NOMO-1 treated with dmso at 0.1 percent for 144 hours (cell line): ENCODE measurements around the gene CABS1.

ENCODE experiments used
- DNase-seq: peaks from one replicate; lab custom pipeline; 2025; ENCODE audit not compliant: unreplicated experiment; lab: John Stamatoyannopoulos, UW

The CABS1 gene

GRCh38 chr4:70334681-70335080 is at the start of gene CABS1:
CABS1 (plus strand) TSS chr4:70334981; CDS start chr4:70335040, 59 bp downstream.
- no peak for DNase-seq

GRCh38 chr4:70288651-70289050 is 46.1 kb upstream of the CABS1 start:
- no peak for DNase-seq

- no peak for DNase-seq
These were observed 43.4 kb upstream of the CABS1 start for GRCh38 chr4:70291341-70291740.

DNA sequence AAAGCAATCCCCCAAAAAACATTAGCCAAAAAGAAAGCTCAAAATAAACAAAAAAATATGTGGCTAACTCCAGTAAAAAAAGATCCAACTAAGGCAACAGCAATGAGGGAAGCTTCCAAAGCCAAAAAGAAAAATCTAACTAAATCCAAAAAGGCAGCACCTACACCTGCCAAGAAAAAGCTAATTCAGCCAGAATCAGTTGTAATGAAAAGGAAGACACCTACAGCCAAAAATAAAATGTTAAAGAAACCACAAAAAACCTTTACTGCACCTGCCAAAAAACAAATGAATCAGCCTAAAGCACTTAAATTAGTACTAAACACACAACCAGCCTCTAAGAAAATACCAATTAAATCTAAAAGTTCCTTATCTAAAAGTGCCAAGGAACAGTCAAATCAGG is 37.2 kb upstream of the CABS1 start:
- DNase-seq = no peak

GRCh38 chr4:70298051-70298450 is 36.7 kb upstream of the CABS1 start:
- DNase-seq = no peak

DNA sequence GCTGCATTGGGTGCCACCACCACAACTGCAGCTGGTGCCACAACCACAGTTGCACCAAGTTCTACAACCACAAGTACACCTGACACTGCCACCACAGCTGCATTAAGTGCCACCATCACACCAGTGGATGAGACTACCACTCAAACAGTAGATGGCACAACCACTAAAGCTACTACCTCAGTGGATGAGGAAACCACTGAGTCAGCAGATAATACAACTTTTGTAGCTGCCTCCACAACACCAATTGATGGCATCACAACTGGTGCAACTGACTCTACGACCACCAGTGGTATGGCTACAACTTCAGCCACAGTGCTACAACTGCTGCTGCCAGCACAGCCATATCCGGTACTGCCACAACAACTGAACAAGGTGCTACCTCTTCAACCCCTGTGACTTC is 35.1 kb upstream of the CABS1 start:
- DNase-seq = no peak

GRCh38 chr4:70300215-70300614 is 34.6 kb upstream of the CABS1 start:
- no peak for DNase-seq

DNA sequence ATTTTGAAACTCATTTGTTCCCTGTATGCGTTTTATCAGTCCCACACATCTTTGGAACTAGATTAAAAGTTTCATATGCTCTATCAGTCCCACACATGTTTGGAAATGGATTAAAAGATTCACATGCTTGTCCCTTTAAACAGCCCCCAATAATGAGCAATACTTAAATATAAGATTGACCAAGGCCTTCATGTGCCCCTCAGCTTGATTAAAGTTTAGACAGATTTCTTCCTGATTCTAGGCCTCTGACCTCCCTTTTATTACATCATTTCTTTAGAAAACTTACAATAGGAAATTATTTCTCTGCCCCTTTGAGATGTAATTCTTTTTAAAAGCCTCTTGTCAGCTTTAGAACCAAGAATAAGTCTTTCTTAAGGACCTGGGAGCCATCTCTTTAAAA is 31.7 kb upstream of the CABS1 start:
- DNase-seq = no peak

GRCh38 chr4:70305601-70306000 is 29.2 kb upstream of the CABS1 start:
- DNase-seq = no peak

GRCh38 chr4:70306076-70306475 is 28.7 kb upstream of the CABS1 start:
- DNase-seq = no peak

DNA sequence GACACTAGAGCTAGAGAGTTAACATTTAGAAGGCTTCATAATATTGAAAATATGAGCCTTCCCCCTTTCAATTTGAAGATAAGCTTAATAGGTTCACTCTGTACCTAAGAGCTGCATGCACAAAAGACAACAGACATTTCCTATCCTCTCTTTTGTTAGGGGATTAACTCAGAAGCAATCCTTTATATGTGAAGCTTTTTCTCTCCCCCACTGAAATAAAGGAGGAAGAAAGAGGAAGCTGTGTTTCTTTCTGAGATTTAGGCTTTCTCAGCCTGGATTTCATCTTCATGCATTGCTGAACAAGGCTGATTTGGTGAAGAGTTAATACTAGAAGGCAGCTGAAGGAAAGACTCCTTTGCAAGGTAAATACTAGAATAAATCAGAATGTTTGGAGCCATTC is 21.0 kb upstream of the CABS1 start:
- no peak for DNase-seq

DNA sequence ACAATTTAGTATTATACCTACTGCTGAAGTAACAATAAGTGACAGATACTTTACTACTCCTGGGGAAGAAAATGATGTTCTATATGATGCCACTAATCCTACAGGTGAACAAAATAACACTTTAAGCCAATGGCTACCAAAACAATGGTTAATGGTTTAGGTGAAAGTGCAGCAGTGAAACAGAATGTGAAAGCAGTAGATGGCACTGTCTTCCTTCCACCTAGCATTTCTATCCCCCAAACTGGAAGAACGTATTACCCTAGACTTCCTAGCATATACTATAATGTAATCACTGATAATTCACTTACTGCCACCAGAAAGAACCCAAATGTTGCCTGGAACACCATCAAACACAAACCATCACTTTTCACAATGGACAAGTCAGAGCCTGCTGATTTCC is 18.9 kb upstream of the CABS1 start:
- DNase-seq = no peak

GRCh38 chr4:70326052-70326451 is 8.7 kb upstream of the CABS1 start:
- DNase-seq = no peak

- DNase-seq = no peak
These were observed 1.3 kb downstream of the CABS1 start for GRCh38 chr4:70336043-70336442.

- no peak for DNase-seq
These were observed 3.2 kb downstream of the CABS1 start for GRCh38 chr4:70337886-70338420.

DNA sequence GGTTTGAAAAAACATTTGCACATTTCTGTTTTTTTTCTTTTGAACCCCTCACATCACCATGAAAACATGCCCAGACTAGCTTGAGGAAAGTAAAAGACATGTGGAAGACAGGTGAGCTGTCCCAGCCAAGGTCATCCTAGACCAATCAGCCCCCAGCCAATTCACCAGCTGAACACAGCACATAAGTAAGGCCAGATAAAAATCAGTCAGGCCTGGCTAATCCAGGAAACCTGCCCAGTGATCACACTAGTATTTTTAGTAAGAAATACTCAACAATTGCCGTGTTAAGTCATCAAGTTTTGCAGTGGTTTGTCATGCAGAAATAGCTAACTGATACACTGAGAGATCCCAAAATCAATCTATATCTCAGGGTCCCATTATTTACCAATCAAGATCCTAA is 21.4 kb downstream of the CABS1 start:
- DNase-seq = no peak

DNA sequence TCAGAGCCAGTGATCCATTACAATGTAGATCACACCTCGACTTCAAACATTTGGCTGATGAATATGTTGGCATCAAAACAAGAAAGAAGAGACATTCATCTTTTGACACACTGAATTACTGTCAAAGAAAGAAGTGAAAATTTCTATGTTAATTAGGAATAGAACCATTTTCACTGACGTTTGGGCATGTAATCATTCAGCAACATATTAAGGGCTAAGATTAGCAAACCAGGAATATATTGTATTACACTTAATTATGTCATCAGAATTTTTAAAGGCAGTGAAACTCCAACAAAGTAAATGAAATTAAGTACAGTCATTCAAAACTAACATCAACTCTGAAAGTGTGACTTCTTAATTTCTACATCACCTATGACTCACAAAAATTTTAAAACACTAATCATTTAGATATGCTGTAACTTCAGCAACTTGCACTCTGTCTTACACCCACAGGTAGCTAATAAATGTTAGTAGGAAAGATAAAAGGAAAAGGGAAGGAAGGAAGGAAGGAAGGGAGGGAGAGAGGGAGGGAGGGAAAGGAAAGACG is 24.4 kb downstream of the CABS1 start:
- DNase-seq = no peak

- DNase-seq = no peak
These were observed 25.7 kb downstream of the CABS1 start, which contains the start of gene SMR3A for GRCh38 chr4:70360460-70360859. SMR3A (plus strand) TSS chr4:70360760; CDS start chr4:70362116, 1,356 bp downstream.

GRCh38 chr4:70364002-70364401 is 29.2 kb downstream of the CABS1 start:
- no peak for DNase-seq

DNA sequence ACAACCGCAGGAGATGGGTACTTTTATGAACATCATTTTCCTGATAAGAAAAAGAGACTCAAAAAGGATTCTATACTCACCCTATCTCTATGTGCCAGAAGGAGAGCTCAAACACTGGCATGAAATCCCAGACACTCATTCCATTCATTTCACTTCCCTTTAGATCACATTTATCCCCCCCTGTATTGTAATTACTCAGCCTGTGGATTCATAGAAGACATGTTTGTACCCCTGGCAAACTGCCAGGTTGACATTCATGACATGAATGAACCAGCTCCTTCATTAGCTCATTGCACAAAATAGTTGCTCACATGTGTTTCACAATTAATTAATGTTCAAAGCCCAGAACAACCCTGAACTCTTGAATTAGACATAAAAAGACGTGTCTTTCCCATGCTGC is 30.7 kb downstream of the CABS1 start:
- DNase-seq = no peak

DNA sequence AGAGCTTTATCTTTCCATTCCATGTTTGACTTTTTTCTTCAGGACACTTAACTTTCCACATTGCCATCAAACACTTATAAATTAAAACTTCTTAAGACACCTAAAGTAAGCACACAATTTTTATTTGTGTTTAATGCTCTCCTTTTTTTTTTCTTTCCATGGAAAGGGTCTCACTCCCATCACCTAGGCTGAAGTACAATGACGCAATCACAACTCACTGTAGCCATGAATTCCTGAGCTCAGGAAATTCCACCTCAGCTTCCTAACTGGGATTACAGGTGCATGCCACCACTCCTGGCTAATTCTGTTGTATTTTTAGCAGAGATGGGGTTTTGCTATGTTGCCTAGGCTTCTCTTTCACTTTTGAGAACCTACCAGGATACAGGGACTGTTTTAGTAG is 33.0 kb downstream of the CABS1 start:
- DNase-seq = no peak

DNA sequence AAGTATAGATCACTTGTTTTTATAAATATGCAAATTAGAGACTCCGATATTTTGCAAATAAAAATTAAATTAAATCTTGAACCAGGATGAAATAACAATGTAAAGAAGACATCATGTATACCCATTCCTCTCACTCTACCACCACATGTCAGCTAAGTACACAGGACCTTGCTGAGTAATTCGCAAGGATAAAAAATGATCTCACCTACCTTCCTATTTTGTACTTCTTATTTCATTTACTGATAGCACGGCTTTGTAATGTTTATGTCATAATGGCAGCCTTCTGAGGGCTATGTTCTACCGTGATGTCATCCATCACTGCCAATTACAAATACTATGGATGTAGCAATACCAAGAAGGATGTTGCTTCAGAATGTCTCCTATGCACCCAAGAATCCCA is 37.2 kb downstream of the CABS1 start:
- DNase-seq = no peak

- no peak for DNase-seq
These were observed 38.0 kb downstream of the CABS1 start for GRCh38 chr4:70372760-70373159.
